SK-N-SH (cell line): ENCODE results near the gene PDE4D. TPM values are rescaled to one million over a fixed set of nuclear protein-coding genes. Genes with fewer than 3 reads are reported as not detected.

ENCODE experiments used
- CTCF ChIA-PET: fragments of 300-600, 350-600 bp; formaldehyde crosslinking; extraction: SDS; loops from one replicate; lab custom pipeline; 2021; lab: Yijun Ruan, JAX
- POLR2A ChIA-PET: fragments of 350-600 bp; sonication (Branson Sonifier 250); formaldehyde crosslinking; extraction: SDS; loops from one replicate; lab custom pipeline; 2020; ENCODE audit warnings: antibody characterized with exemption, inconsistent platforms; lab: Yijun Ruan, JAX
- DNase-seq: peaks from one replicate; pipeline ENCODE4 v3.0.0; 2012
- H2AFZ ChIP-seq: fragments of 200-600 bp; sonication (generic); 2 replicates; pipeline ENCODE4 v1.8.1; 2016; ENCODE audit warnings: antibody characterized with exemption, mild to moderate bottlenecking, low read depth
- H3F3A ChIP-seq: fragments of 200-600 bp; sonication (generic); replicated peaks from 2 replicates; pipeline ENCODE3; 2016; ENCODE audit warnings: antibody characterized with exemption, mild to moderate bottlenecking; ENCODE audit not compliant: insufficient read depth
- H3K27ac ChIP-seq, 2 experiments: fragments of 200-500 bp in 1 of 2; fragments of 200-600 bp in 1 of 2; sonication (Bioruptor generic) in 1 of 2; sonication (generic), shearing (Covaris generic) in 1 of 2; 2 replicates each; pipeline versions ENCODE4 v1.5.1 to v1.6.1; 2014 to 2016; ENCODE audit warnings: low read depth in 2 of 2, inconsistent platforms in 1 of 2, low read length in 1 of 2, mild to moderate bottlenecking in 1 of 2, mixed read lengths in 1 of 2
- H3K27me3 ChIP-seq: fragments of 200-600 bp; sonication (generic), shearing (Covaris generic); 2 replicates; pipeline ENCODE4 v1.6.1; 2016; ENCODE audit warnings: mixed run types; ENCODE audit not compliant: insufficient read depth
- H3K36me3 ChIP-seq, 2 experiments: fragments of 200-500 bp in 1 of 2; fragments of 200-600 bp in 1 of 2; sonication (Bioruptor generic) in 1 of 2; sonication (generic) in 1 of 2; replicated peaks in 1 of 2; 2 replicates each; pipeline versions ENCODE3 to v1.5.1; 2014 to 2016; ENCODE audit warnings: low read length in 1 of 2, mild to moderate bottlenecking in 1 of 2; ENCODE audit not compliant: insufficient read depth in 2 of 2, control insufficient read depth in 1 of 2
- H3K4me1 ChIP-seq, 2 experiments: fragments of 200-500 bp in 1 of 2; fragments of 200-600 bp in 1 of 2; sonication (Bioruptor generic) in 1 of 2; sonication (generic), shearing (Covaris generic) in 1 of 2; 2 replicates each; pipeline versions ENCODE4 v1.5.1 to v1.6.1; 2014 to 2016; ENCODE audit warnings: low read depth in 1 of 2, low read length in 1 of 2, mixed run types in 1 of 2; ENCODE audit not compliant: insufficient read depth in 2 of 2, control insufficient read depth in 1 of 2
- H3K4me2 ChIP-seq: fragments of 200-600 bp; sonication (generic), shearing (Covaris generic); 2 replicates; pipeline ENCODE4 v1.6.1; 2017; ENCODE audit warnings: mixed run types
- H3K4me3 ChIP-seq, 2 experiments: fragments of 200-500 bp in 1 of 2; fragments of 200-600 bp in 1 of 2; sonication (Bioruptor generic) in 1 of 2; sonication (generic), shearing (Covaris generic) in 1 of 2; 2 replicates each; pipeline versions ENCODE4 v1.5.1 to v1.8.1; 2014 to 2016; ENCODE audit warnings: low read depth in 2 of 2, inconsistent platforms in 1 of 2, low read length in 1 of 2, mild to moderate bottlenecking in 1 of 2, mixed read lengths in 1 of 2, moderate library complexity in 1 of 2
- H3K79me2 ChIP-seq: fragments of 200-600 bp; sonication (generic); 2 replicates; pipeline ENCODE4 v1.8.1; 2017; ENCODE audit warnings: mild to moderate bottlenecking; ENCODE audit not compliant: insufficient read depth
- H3K9ac ChIP-seq: fragments of 200-600 bp; sonication (generic); 2 replicates; pipeline ENCODE4 v1.6.1; 2017; ENCODE audit warnings: mixed run types
- H3K9me2 ChIP-seq: fragments of 200-600 bp; sonication (generic); 2 replicates; pipeline ENCODE4 v1.6.1; 2017; ENCODE audit warnings: mixed run types
- H3K9me3 ChIP-seq: fragments of 200-600 bp; sonication (generic); 2 replicates; pipeline ENCODE4 v1.6.1; 2017; ENCODE audit warnings: mixed run types, mild to moderate bottlenecking, moderate library complexity
- H4K20me1 ChIP-seq: fragments of 200-600 bp; sonication (generic); 2 replicates; pipeline ENCODE4 v1.6.1; 2017; ENCODE audit warnings: mild to moderate bottlenecking, mixed run types; ENCODE audit not compliant: insufficient read depth
- EZH2phosphoT487 ChIP-seq: fragments of 200-600 bp; sonication (generic); IDR thresholded peaks from 2 replicates; pipeline ENCODE4 v1.6.1; 2017; ENCODE audit warnings: low read depth, mixed run types, mild to moderate bottlenecking, antibody characterized with exemption, moderate library complexity, borderline replicate concordance
- FOXJ3 ChIP-seq: sonication (generic); formaldehyde crosslinking; IDR thresholded peaks from 2 replicates; pipeline ENCODE4 v1.5.1; 2020; ENCODE audit warnings: mild to moderate bottlenecking, missing genetic modification reagents
- FOXM1 ChIP-seq: IDR thresholded peaks from 2 replicates; pipeline ENCODE4 v1.4.0; 2012; ENCODE audit warnings: low read depth, mild to moderate bottlenecking
- MAX ChIP-seq: IDR thresholded peaks from 2 replicates; pipeline ENCODE4 v1.4.0; 2012; ENCODE audit warnings: low read depth
- MXI1 ChIP-seq: IDR thresholded peaks from 2 replicates; pipeline ENCODE4 v1.6.1; 2012; ENCODE audit warnings: mild to moderate bottlenecking, low read depth, low read length, improper control_type of control experiment
- NFIC ChIP-seq: IDR thresholded peaks from 2 replicates; pipeline ENCODE4 v1.4.0; 2012; ENCODE audit warnings: borderline replicate concordance
- NRF1 ChIP-seq: IDR thresholded peaks from 2 replicates; pipeline ENCODE4 v1.6.1; 2012; ENCODE audit warnings: low read depth, mild to moderate bottlenecking, low read length
- SIN3A ChIP-seq: IDR thresholded peaks from 2 replicates; pipeline ENCODE4 v1.6.1; 2012; ENCODE audit warnings: low read depth, mild to moderate bottlenecking, low read length, moderate library complexity, borderline replicate concordance
- SMC3 ChIP-seq: IDR thresholded peaks from 2 replicates; pipeline ENCODE4 v1.6.1; 2012; ENCODE audit warnings: low read depth, low read length, improper control_type of control experiment
- TCF12 ChIP-seq: IDR thresholded peaks from 2 replicates; pipeline ENCODE4 v1.4.0; 2012
- TEAD4 ChIP-seq: IDR thresholded peaks from 2 replicates; pipeline ENCODE4 v1.4.0; 2012; ENCODE audit warnings: mild to moderate bottlenecking, borderline replicate concordance; ENCODE audit not compliant: insufficient read depth
- USF1 ChIP-seq: IDR thresholded peaks from 2 replicates; pipeline ENCODE4 v1.4.0; 2012; ENCODE audit warnings: low read depth, borderline replicate concordance
- USF2 ChIP-seq: fragments of 150-350 bp; IDR thresholded peaks from 2 replicates; pipeline ENCODE4 v1.6.1; 2017; ENCODE audit warnings: antibody characterized with exemption, low read length, low read depth, borderline replicate concordance
- WGBS: methylation state at CpG from one replicate; pipeline ENCODE4 v1.1.6; 2017; ENCODE audit warnings: low lambda C conversion rate; 5-methylcytosine and 5-hydroxymethylcytosine counted together
- polyA plus RNA-seq, 3 experiments: library from polyadenylated mRNA; depleted of rRNA; stranded (reverse); fragments of >200 nt; gene quantifications; 2 replicates each; pipeline ENCODE4 v1.2.3, GENCODE V29; 2012

PDE4D gene
- polyA plus RNA-seq, 1 of the 3 experiments (the other 2 are of a cell fraction) = 2.4 TPM

- TF ChIP-seq EZH2phosphoT487 (no peak), TEAD4 (no peak), NRF1 (no peak), USF1 (no peak)
These were observed 927.7 kb downstream of the PDE4D start (continued) for GRCh38 chr5:58965677-58966414.

GRCh38 chr5:58963821-58964220 is 929.7 kb downstream of the PDE4D start:
- Histone ChIP-seq H4K20me1 (no peaks in the 10 kb centered on the region), H3K27ac (no peak overlapping the region), H3K9me2 (no peaks in the 10 kb centered on the region), H3K4me2 (no peak overlapping the region), H2AFZ (no peak overlapping the region), H3K36me3 (no peaks in the 10 kb centered on the region), H3K4me1 (no peaks in the 10 kb centered on the region), H3K79me2 (no peaks in the 10 kb centered on the region), H3F3A (no peaks in the 10 kb centered on the region), H3K4me3 (no peak overlapping the region), H3K27me3 (no peaks in the 10 kb centered on the region), H3K9ac (no peak overlapping the region), H3K9me3 (no peaks in the 10 kb centered on the region)
- WGBS = 36% methylated on average over 1 of the region's 1 CpG
- ChIA-PET POLR2A (no interaction called here), CTCF (no interaction called here)
- no peak for DNase-seq
- TF ChIP-seq SMC3 (no peak), FOXJ3 (CRISPR knock-in tag) (no peak), SIN3A (no peak), USF2 (no peak), NFIC (no peak), TCF12 (no peak), MAX (no peak), MXI1 (no peak), FOXM1 (no peak), USF1 (no peak)
